Kidney (tissue), 14 donors: ENCODE data around the gene NRP2. TPM values are rescaled to one million over a fixed set of nuclear protein-coding genes. Genes with fewer than 3 reads are reported as not detected.

Experiments
- DNase-seq, 5 donors: peaks; one replicate each; pipeline ENCODE4 v3.0.0-alpha.2; 2013 to 2020
- FAIRE-seq: peaks from 2 replicates; lab custom pipeline; 2012; peaks lifted over from hg19 to GRCh38; lab: Jason Lieb, UNC
- H3K27ac ChIP-seq, 2 donors: one replicate each; pipeline ENCODE4 v1.7.0; 2013; ENCODE audit warnings: low read depth in 2 of 2, low read length in 2 of 2, inconsistent platforms in 1 of 2
- H3K27me3 ChIP-seq: one replicate; pipeline ENCODE4 v1.7.1; 2013; ENCODE audit warnings: low read length, inconsistent platforms; ENCODE audit not compliant: control insufficient read depth, insufficient read depth
- H3K36me3 ChIP-seq, 3 donors: one replicate each; pipeline versions ENCODE4 v1.7.0 to v1.7.1; 2013; ENCODE audit warnings: low read length in 3 of 3, control low read depth in 1 of 3, inconsistent platforms in 1 of 3; ENCODE audit not compliant: insufficient read depth in 3 of 3, control insufficient read depth in 2 of 3
- H3K4me1 ChIP-seq, 3 donors: one replicate each; pipeline versions ENCODE4 v1.7.0 to v1.7.1; 2013; ENCODE audit warnings: low read length in 3 of 3, inconsistent platforms in 1 of 3, low read depth in 1 of 3; ENCODE audit not compliant: control insufficient read depth in 2 of 3, insufficient read depth in 2 of 3
- H3K4me3 ChIP-seq, 3 donors: one replicate each; pipeline versions ENCODE4 v1.7.0 to v1.8.1; 2013; ENCODE audit warnings: low read length in 3 of 3, control low read depth in 1 of 3, inconsistent platforms in 1 of 3
- H3K9ac ChIP-seq, 3 donors: one replicate each; pipeline versions ENCODE4 v1.7.0 to v1.7.1; 2013; ENCODE audit warnings: low read length in 3 of 3, control low read depth in 1 of 3, inconsistent platforms in 1 of 3
- H3K9me3 ChIP-seq, 3 donors: one replicate each; pipeline versions ENCODE4 v1.7.0 to v1.7.1; 2013; ENCODE audit warnings: low read length in 3 of 3, control low read depth in 1 of 3, inconsistent platforms in 1 of 3; ENCODE audit not compliant: control insufficient read depth in 2 of 3, insufficient read depth in 1 of 3
- CTCF ChIP-seq: IDR thresholded peaks from 3 replicates; pipeline ENCODE4 v1.5.1; 2012; ENCODE audit warnings: mild to moderate bottlenecking, moderate library complexity, borderline replicate concordance; ENCODE audit not compliant: insufficient read depth; ENCODE audit errors: extremely low read depth
- intact Hi-C: fragments of 100-400 bp; cut with DNase I; formaldehyde crosslinking; loops from one replicate; pipeline ENCODE4 v1.11.1; 2022
- polyA plus RNA-seq: library from polyadenylated mRNA; stranded (reverse); fragments of 350-450 nt; fragmentation: Illumina TruSeq; extraction: RNeasy Lipid Tissue Mini Kit (QIAGEN cat#74804); gene quantifications from one replicate; pipeline ENCODE4 v1.2.3, GENCODE V29; 2014; ENCODE audit warnings: low read depth, low replicate concordance; ENCODE audit not compliant: insufficient read depth
- total RNA-seq: library from RNA; stranded (reverse); fragmentation: NEBNext Ultra II Directional; extraction: Animal tissue kit (Norgen Biotek cat#: 25700); gene quantifications from one replicate; pipeline ENCODE4 v1.2.1, GENCODE V29; 2021
- donor health status: control.
- donor health status: control.
- donor health status: control.
- donor health status: control.
- donor health status: control.
- donor health status: DM: yes; HTN: yes; CAD: no.
- donor health status: Normal renal cell carcinoma (clear cell type).

Gene NRP2
- total and polyA plus RNA-seq, 2 donors from 2014 or later: 2.3 to 37.7 TPM

DNA sequence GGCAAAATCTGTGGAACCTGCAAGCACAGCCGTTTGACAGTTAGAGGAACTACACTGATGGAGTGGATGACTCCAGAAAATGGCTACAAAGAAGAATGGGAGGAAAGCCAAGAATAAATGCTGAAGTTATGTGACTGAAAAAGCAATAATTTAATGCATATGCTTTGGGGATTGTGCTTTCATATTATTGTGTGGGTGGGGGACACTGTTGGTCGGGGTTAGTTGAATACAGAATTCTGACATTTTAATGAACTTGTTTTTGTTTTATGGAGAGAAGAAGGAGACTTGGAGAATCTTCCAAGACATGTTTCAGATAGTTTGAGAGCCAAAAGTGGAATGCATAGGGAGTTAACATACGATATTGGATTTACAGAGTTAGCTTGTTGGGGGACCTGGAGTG lies 68.5 kb downstream of the NRP2 start:
- intact Hi-C loops: no loop called here
- no peak for DNase-seq
- Histone ChIP-seq H3K4me1 (peaks cover 0 to 6% (median 4%) of the 10 kb centered on the region in 3 donors), H3K36me3 (peaks cover 0 to 2% (median 0%) of the 10 kb centered on the region in 3 donors), H3K9ac (no peak overlapping the region), H3K27ac (no peak overlapping the region), H3K27me3 (no peaks in the 10 kb centered on the region), H3K4me3 (no peak overlapping the region), H3K9me3 (no peaks in the 10 kb centered on the region)
- no peak for TF ChIP-seq CTCF
- FAIRE-seq: no peak

- intact Hi-C loops: no loop called here
Measured at GRCh38 chr2:205751569-205752031, 69.3 kb downstream of the NRP2 start.

DNA sequence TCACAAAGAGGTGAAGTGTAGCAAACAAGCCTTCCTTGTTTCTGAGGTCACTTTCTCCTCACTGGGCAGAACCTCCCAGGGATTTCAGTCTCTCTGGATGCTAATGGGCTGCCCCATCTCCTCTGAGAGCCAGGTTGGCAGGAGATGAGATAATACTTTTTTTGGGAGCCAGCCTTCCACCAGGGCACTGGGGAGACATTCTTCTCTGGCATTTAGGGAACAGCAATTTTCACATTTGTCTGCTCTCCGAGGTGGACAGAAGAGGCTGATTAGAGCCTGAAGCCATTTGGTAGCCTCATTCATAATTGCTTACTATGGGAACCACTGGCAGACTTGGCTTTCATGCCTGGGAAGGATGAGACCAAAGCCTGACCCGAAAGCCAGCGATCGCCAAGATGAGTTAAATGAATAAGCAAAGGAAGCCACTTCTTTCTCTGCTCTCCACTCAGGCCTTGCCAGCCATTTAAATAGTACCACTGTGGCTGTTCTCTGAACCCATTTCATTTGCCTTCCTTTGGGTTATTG lies 70.1 kb downstream of the NRP2 start:
- peaks cover 0 to 6% (median 4%) of the 10 kb centered on the region in 3 donors for H3K4me1 ChIP-seq
- no peak for TF ChIP-seq CTCF
- intact Hi-C loops: no loop called here
- no peak overlapping the region for H3K9ac ChIP-seq
- no peaks in the 10 kb centered on the region for H3K9me3 ChIP-seq
- H3K36me3 ChIP-seq: peaks cover 0 to 4% (median 0%) of the 10 kb centered on the region in 3 donors
- H3K27ac ChIP-seq: no peak overlapping the region
- no peak for FAIRE-seq
- no peak overlapping the region for H3K4me3 ChIP-seq
- DNase-seq: no peak
- H3K27me3 ChIP-seq: no peaks in the 10 kb centered on the region

More at GRCh38 chr2:205751569-205752031, 69.3 kb downstream of the NRP2 start:
- no peak for FAIRE-seq
- Histone ChIP-seq H3K4me1 (peaks cover 0 to 6% (median 4%) of the 10 kb centered on the region in 3 donors), H3K27me3 (no peaks in the 10 kb centered on the region), H3K9ac (no peak overlapping the region), H3K36me3 (peaks cover 0 to 4% (median 0%) of the 10 kb centered on the region in 3 donors), H3K4me3 (no peak overlapping the region), H3K9me3 (no peaks in the 10 kb centered on the region), H3K27ac (no peak overlapping the region)
- DNase-seq: no peak
- no peak for TF ChIP-seq CTCF
